GM12872 (cell line): ENCODE data around the gene MMP28.

Experiments used
- CTCF ChIP-seq: IDR thresholded peaks from 3 replicates; pipeline ENCODE4 v1.5.1; 2011; ENCODE audit warnings: low read depth, mild to moderate bottlenecking, low read length, moderate library complexity; ENCODE audit not compliant: insufficient read depth

The MMP28 gene

GRCh38 chr17:35795007-35795870 lies at the start of gene MMP28:
MMP28 (minus strand) TSS chr17:35795641; CDS start chr17:35795377, 264 bp downstream.
- no peak for TF ChIP-seq CTCF

DNA sequence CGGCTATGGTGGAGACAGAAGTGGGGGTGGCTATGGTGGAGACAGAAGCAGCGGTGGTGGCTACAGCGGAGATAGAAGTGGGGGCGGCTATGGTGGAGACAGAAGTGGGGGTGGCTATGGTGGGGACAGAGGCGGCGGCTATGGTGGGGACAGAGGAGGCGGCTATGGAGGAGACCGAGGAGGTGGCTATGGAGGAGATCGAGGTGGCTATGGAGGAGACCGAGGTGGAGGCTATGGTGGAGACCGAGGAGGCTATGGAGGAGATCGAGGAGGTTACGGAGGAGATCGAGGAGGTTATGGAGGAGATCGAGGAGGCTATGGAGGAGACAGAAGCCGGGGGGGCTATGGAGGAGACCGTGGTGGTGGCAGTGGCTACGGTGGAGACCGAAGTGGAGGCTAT lies 49.1 kb upstream of the MMP28 start:
- TF ChIP-seq CTCF: no peak

DNA sequence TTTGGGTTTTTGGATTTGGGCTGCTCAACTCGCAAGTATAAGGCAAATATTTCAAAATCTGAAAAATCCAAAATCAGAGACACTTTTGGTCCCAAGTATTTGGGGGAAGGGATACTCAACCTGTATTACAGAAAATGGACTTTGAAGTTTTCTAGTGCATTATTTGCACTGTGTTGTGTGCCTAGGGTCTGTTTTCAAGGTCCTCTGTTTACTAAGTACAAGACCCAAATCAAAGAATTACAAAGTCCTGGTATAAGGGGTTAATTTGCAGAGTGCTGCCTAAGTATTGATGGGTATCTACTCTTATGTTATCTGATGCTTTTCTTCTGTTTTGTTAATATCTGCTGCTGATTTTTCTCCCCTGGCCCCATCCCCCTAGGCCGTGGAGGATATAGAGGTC lies 48.3 kb upstream of the MMP28 start:
- no peak for TF ChIP-seq CTCF

- no peak for TF ChIP-seq CTCF
These were observed 46.8 kb upstream of the MMP28 start for GRCh38 chr17:35842239-35842638.

GRCh38 chr17:35841505-35841904 lies 46.1 kb upstream of the MMP28 start:
- no peak for TF ChIP-seq CTCF

DNA sequence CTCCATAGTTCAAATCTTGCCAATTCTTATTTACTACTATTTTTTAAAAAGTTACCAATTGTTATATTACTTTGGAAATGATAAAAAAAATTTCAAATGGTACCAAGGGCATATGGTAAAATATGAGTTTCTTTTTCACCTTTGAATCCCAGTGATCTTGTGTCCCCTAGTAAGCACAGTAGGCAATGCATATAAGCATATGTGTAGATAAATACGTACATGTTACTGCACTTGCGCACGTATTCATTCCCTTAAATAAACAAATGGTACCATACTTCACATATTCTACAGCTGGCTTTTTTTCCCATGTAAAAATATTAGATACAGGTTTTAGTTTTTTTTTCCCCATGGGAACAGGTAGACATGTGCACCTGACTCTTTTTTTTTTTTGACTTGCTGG lies 45.7 kb upstream of the MMP28 start:
- no peak for TF ChIP-seq CTCF

GRCh38 chr17:35825206-35825605 lies 29.8 kb upstream of the MMP28 start:
- TF ChIP-seq CTCF: no peak
